Liver (tissue), 9 donors: ENCODE data around the gene NKTR. TPM values are rescaled to one million over a fixed set of nuclear protein-coding genes. Genes with fewer than 3 reads are reported as not detected.
A peak's percentile ranks its signal among the peaks of the same experiment; 100 is the strongest.

Source experiments
- DNase-seq: peaks from one replicate; pipeline ENCODE4 v3.0.0-alpha.2; 2017; ENCODE audit warnings: low spot score
- H3K27ac ChIP-seq, 2 donors: one replicate each; pipeline ENCODE4 v1.7.0; 2013; ENCODE audit warnings: inconsistent platforms in 2 of 2, low read length in 2 of 2, control low read depth in 1 of 2, low read depth in 1 of 2, mild to moderate bottlenecking in 1 of 2
- H3K27me3 ChIP-seq, 4 donors: one replicate each; pipeline versions ENCODE4 v1.6.1 to v1.7.0; 2013; ENCODE audit warnings: low read length in 3 of 4, inconsistent platforms in 1 of 4, mild to moderate bottlenecking in 1 of 4, moderate library complexity in 1 of 4; ENCODE audit not compliant: control insufficient read depth in 4 of 4, insufficient read depth in 4 of 4
- H3K36me3 ChIP-seq, 4 donors: one replicate each; pipeline versions ENCODE4 v1.6.1 to v1.7.0; 2013; ENCODE audit warnings: low read length in 3 of 4, mild to moderate bottlenecking in 3 of 4, low read depth in 1 of 4, moderate library complexity in 1 of 4; ENCODE audit not compliant: control insufficient read depth in 4 of 4, insufficient read depth in 3 of 4
- H3K4me1 ChIP-seq, 4 donors: one replicate each; pipeline versions ENCODE4 v1.6.1 to v1.7.0; 2013; ENCODE audit warnings: low read length in 3 of 4, mild to moderate bottlenecking in 3 of 4, moderate library complexity in 1 of 4; ENCODE audit not compliant: control insufficient read depth in 4 of 4, insufficient read depth in 4 of 4
- H3K4me3 ChIP-seq, 3 donors: one replicate each; pipeline versions ENCODE4 v1.6.1 to v1.7.0; 2013; ENCODE audit warnings: low read length in 3 of 3, control low read depth in 1 of 3, low read depth in 1 of 3, mild to moderate bottlenecking in 1 of 3
- H3K9ac ChIP-seq, 2 donors: one replicate each; pipeline ENCODE4 v1.7.0; 2013; ENCODE audit warnings: low read length in 2 of 2, mild to moderate bottlenecking in 2 of 2, moderate library complexity in 2 of 2, control low read depth in 1 of 2, low read depth in 1 of 2
- H3K9me3 ChIP-seq, 4 donors: one replicate each; pipeline versions ENCODE4 v1.6.1 to v1.7.0; 2013; ENCODE audit warnings: low read length in 3 of 4; ENCODE audit not compliant: control insufficient read depth in 4 of 4
- CTCF ChIP-seq: fragments of 150-350 bp; IDR thresholded peaks from 2 replicates; pipeline ENCODE4 v1.5.1; 2017; ENCODE audit warnings: improper control_type of control experiment, low read depth, low read length; ENCODE audit not compliant: missing input control
- EGR1 ChIP-seq, 2 donors: IDR thresholded peaks; 2 replicates each; pipeline ENCODE4 v1.6.1; 2016 to 2018; ENCODE audit warnings: antibody characterized with exemption in 2 of 2, low read depth in 2 of 2
- FOXA1 ChIP-seq: IDR thresholded peaks from 2 replicates; pipeline ENCODE4 v1.6.1; 2016; ENCODE audit warnings: antibody characterized with exemption
- FOXA2 ChIP-seq: IDR thresholded peaks from 2 replicates; pipeline ENCODE4 v1.6.1; 2016; ENCODE audit warnings: antibody characterized with exemption
- GABPA ChIP-seq, 2 donors: IDR thresholded peaks in 1 of 2; conservative IDR thresholded peaks in 1 of 2; 2 replicates each; pipeline ENCODE4 v1.6.1; 2016; ENCODE audit warnings: antibody characterized with exemption in 2 of 2, mild to moderate bottlenecking in 1 of 2, moderate library complexity in 1 of 2
- HNF4A ChIP-seq, 2 donors: conservative IDR thresholded peaks; 2 replicates each; pipeline ENCODE4 v1.6.1; 2016; ENCODE audit warnings: antibody characterized with exemption in 2 of 2, mild to moderate bottlenecking in 2 of 2
- JUND ChIP-seq, 2 donors: IDR thresholded peaks; 2 replicates each; pipeline ENCODE4 v1.6.1; 2016; ENCODE audit warnings: antibody characterized with exemption in 2 of 2
- MAX ChIP-seq: IDR thresholded peaks from 2 replicates; pipeline ENCODE4 v1.6.1; 2016; ENCODE audit warnings: antibody characterized with exemption
- NR2F2 ChIP-seq: IDR thresholded peaks from 2 replicates; pipeline ENCODE4 v1.6.1; 2016; ENCODE audit warnings: antibody characterized with exemption
- RAD21 ChIP-seq, 2 donors: IDR thresholded peaks; 2 replicates each; pipeline ENCODE4 v1.6.1; 2016; ENCODE audit warnings: antibody characterized with exemption in 2 of 2, mild to moderate bottlenecking in 2 of 2
- RXRA ChIP-seq, 2 donors: IDR thresholded peaks; 2 replicates each; pipeline ENCODE4 v1.6.1; 2017 to 2018; ENCODE audit warnings: antibody characterized with exemption in 2 of 2, mild to moderate bottlenecking in 1 of 2
- SP1 ChIP-seq: IDR thresholded peaks from 2 replicates; pipeline ENCODE4 v1.6.1; 2018; ENCODE audit warnings: antibody characterized with exemption, mild to moderate bottlenecking
- TAF1 ChIP-seq: conservative IDR thresholded peaks from 2 replicates; pipeline ENCODE4 v1.6.1; 2016; ENCODE audit warnings: antibody characterized with exemption, mild to moderate bottlenecking
- WGBS: extraction: QIAGEN DNeasy Blood & Tissue Kit; methylation state at CpG from one replicate; pipeline ENCODE4 v1.1.7; 2013; 5-methylcytosine and 5-hydroxymethylcytosine counted together
- polyA plus RNA-seq, 2 donors: library from polyadenylated mRNA; stranded (reverse) in 1 of 2; unstranded in 1 of 2; fragments of 200-250 nt in 1 of 2; fragments of >200 nt in 1 of 2; fragmentation: Nextera tagmentation in 1 of 2; extraction: Ambion mirVana in 1 of 2; gene quantifications; one replicate each; pipeline versions ENCODE4 v1.2.1 to v1.2.3, GENCODE V29; 2013 to 2015
- total RNA-seq, 2 donors: library from RNA; depleted of rRNA; stranded (reverse); fragments of >200 nt; gene quantifications; one replicate each; pipeline ENCODE4 v1.2.3, GENCODE V29; 2014
- TF ChIP-seq, protein P1 (sequence below): IDR thresholded peaks from 2 replicates; pipeline ENCODE4 v1.6.1; 2016; ENCODE audit warnings: antibody characterized with exemption
- TF ChIP-seq, protein P2 (sequence below): IDR thresholded peaks from 2 replicates; pipeline ENCODE4 v1.6.1; 2016; ENCODE audit warnings: antibody characterized with exemption, mild to moderate bottlenecking
- donor health status: healthy.
- donor health status: healthy.
- donor health status: healthy.
- donor health status: healthy.
- donor health status: healthy.

The NKTR gene
- total and polyA plus RNA-seq, 4 donors = 5.8 to 75.5 (median 28.1) TPM

DNA sequence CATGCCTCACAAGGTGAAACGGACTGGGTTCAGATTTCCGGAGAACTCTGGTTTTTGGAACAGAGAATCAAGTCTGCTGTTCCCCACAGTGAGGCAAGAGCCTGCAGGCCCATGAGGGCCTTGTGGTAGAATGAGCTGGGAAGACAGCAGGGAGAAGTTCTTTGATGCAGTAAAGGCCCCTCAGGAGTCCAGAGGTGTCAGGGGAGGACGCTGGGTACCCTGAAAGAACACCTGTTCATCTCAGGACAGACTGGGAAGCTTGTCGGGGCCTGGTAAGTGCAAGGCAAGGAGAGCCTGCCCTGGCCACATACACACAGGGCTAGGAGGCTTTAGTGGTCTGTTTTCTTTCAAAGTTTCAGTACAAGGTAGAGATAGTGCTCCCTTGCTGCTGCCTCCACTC, 49.3 kb downstream of the NKTR start:
- H3K27ac ChIP-seq = no peak overlapping the region
- WGBS = 90% methylated on average over 4 of the region's 4 CpGs
- peaks cover 1 to 33% (median 19%) of the 10 kb centered on the region in 4 donors for H3K36me3 ChIP-seq
- H3K27me3 ChIP-seq = no peaks in the 10 kb centered on the region
- peaks cover 4 to 12% (median 8%) of the 10 kb centered on the region in 4 donors for H3K4me1 ChIP-seq
- no peaks in the 10 kb centered on the region for H3K9me3 ChIP-seq
- no peak for TF ChIP-seq SP1
- H3K4me3 ChIP-seq = no peak overlapping the region
- no peak overlapping the region for H3K9ac ChIP-seq
- no peak for DNase-seq

GRCh38 chr3:42651248-42652091, 51.0 kb downstream of the NKTR start:
- peak; percentile 32 for DNase-seq
- H3K27ac ChIP-seq = no peak overlapping the region
- no peaks in the 10 kb centered on the region for H3K27me3 ChIP-seq
- no peak overlapping the region for H3K9ac ChIP-seq
- TF ChIP-seq RAD21 (IDR thresholded peaks at IDR 0.05) = no peak
- TF ChIP-seq, protein P1, sequence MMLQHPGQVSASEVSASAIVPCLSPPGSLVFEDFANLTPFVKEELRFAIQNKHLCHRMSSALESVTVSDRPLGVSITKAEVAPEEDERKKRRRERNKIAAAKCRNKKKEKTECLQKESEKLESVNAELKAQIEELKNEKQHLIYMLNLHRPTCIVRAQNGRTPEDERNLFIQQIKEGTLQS = no peak
- no peak for TF ChIP-seq GABPA (IDR thresholded peaks at IDR 0.05 in 1 of 2, conservative IDR thresholded peaks at IDR 0.05 in 1 of 2)
- no peak for TF ChIP-seq CTCF
- TF ChIP-seq, protein P2, sequence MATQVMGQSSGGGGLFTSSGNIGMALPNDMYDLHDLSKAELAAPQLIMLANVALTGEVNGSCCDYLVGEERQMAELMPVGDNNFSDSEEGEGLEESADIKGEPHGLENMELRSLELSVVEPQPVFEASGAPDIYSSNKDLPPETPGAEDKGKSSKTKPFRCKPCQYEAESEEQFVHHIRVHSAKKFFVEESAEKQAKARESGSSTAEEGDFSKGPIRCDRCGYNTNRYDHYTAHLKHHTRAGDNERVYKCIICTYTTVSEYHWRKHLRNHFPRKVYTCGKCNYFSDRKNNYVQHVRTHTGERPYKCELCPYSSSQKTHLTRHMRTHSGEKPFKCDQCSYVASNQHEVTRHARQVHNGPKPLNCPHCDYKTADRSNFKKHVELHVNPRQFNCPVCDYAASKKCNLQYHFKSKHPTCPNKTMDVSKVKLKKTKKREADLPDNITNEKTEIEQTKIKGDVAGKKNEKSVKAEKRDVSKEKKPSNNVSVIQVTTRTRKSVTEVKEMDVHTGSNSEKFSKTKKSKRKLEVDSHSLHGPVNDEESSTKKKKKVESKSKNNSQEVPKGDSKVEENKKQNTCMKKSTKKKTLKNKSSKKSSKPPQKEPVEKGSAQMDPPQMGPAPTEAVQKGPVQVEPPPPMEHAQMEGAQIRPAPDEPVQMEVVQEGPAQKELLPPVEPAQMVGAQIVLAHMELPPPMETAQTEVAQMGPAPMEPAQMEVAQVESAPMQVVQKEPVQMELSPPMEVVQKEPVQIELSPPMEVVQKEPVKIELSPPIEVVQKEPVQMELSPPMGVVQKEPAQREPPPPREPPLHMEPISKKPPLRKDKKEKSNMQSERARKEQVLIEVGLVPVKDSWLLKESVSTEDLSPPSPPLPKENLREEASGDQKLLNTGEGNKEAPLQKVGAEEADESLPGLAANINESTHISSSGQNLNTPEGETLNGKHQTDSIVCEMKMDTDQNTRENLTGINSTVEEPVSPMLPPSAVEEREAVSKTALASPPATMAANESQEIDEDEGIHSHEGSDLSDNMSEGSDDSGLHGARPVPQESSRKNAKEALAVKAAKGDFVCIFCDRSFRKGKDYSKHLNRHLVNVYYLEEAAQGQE = no peak
- no peak for TF ChIP-seq TAF1
- TF ChIP-seq SP1 = no peak
- H3K4me3 ChIP-seq = no peak overlapping the region
- WGBS = 87% methylated on average over 9 of the region's 9 CpGs
- no peaks in the 10 kb centered on the region for H3K9me3 ChIP-seq
- peaks cover 0 to 19% (median 9%) of the 10 kb centered on the region in 4 donors for H3K36me3 ChIP-seq
- peaks cover 5 to 15% (median 11%) of the 10 kb centered on the region in 4 donors for H3K4me1 ChIP-seq

- H3K4me3 ChIP-seq = no peak overlapping the region
- H3K9me3 ChIP-seq = no peaks in the 10 kb centered on the region
- WGBS = 90% methylated on average over 1 of the region's 1 CpG
- DNase-seq = no peak
- peaks cover 0 to 11% (median 6%) of the 10 kb centered on the region in 4 donors for H3K36me3 ChIP-seq
- H3K4me1 ChIP-seq = peaks cover 5 to 15% (median 11%) of the 10 kb centered on the region in 4 donors
- no peaks in the 10 kb centered on the region for H3K27me3 ChIP-seq
- no peak overlapping the region for H3K27ac ChIP-seq
- no peak overlapping the region for H3K9ac ChIP-seq
- TF ChIP-seq FOXA2 (no peak), TAF1 (no peak), GABPA (IDR thresholded peaks at IDR 0.05 in 1 of 2, conservative IDR thresholded peaks at IDR 0.05 in 1 of 2) (no peak), EGR1 (IDR thresholded peaks at IDR 0.05; ENCODE audit: low read depth in 2 of 2) (no peak), FOXA1 (no peak), MAX (no peak), RAD21 (IDR thresholded peaks at IDR 0.05) (no peak), SP1 (no peak), HNF4A (conservative IDR thresholded peaks at IDR 0.05) (no peak), NR2F2 (no peak), RXRA (IDR thresholded peaks at IDR 0.05) (no peak), JUND (IDR thresholded peaks at IDR 0.05) (no peak)
- TF ChIP-seq, protein P2 = no peak
- TF ChIP-seq, protein P1 = no peak
Measured at GRCh38 chr3:42652251-42652610, 51.7 kb downstream of the NKTR start.
